Panc1 (cell line): ENCODE data around the gene RNU1-2. TPM values are rescaled to one million over a fixed set of nuclear protein-coding genes. Genes with fewer than 3 reads are reported as not detected.
A peak's percentile ranks its signal among the peaks of the same experiment; 100 is the strongest.

ENCODE experiments used
- ATAC-seq: fragments of 200-7000 bp; cut with Tn5 transposase; 2 replicates; pipeline ENCODE4 v1.9.1; 2020; ENCODE audit warnings: mild to moderate bottlenecking, moderate library complexity
- BruUV-seq: library from RNA; stranded (reverse); fragments of 400-500 nt; replicated peaks from 2 replicates; lab custom pipeline; 2021; lab: Mats Ljungman, UMichigan
- CTCF ChIA-PET: fragments of 300-600 bp; sonication (Branson Sonifier 250); formaldehyde crosslinking; loops from one replicate; lab custom pipeline; 2022; ENCODE audit warnings: antibody characterized with exemption; lab: Charles Lee
- POLR2A ChIA-PET: fragments of 300-600 bp; sonication (Branson Sonifier 250); formaldehyde crosslinking; loops from one replicate; lab custom pipeline; 2022; ENCODE audit warnings: antibody characterized with exemption; lab: Charles Lee
- DNase-seq: peaks from one replicate; pipeline ENCODE4 v3.0.0-alpha.2; 2010; ENCODE audit warnings: low read depth, low spot score
- H3K27ac ChIP-seq: 2 replicates; pipeline ENCODE4 v1.5.1; 2011; ENCODE audit warnings: mild to moderate bottlenecking, low read length, inconsistent platforms
- H3K27me3 ChIP-seq: fragments of 200-500 bp; sonication (Bioruptor generic); 2 replicates; pipeline ENCODE4 v1.6.0; 2014; ENCODE audit warnings: low read length, inconsistent platforms; ENCODE audit not compliant: control insufficient read depth, insufficient read depth
- H3K36me3 ChIP-seq: fragments of 200-500 bp; sonication (Bioruptor generic); 2 replicates; pipeline ENCODE4 v1.5.1; 2014; ENCODE audit warnings: inconsistent platforms, mild to moderate bottlenecking, low read length, moderate library complexity; ENCODE audit not compliant: control insufficient read depth, insufficient read depth
- H3K4me1 ChIP-seq: 2 replicates; pipeline ENCODE4 v1.5.1; 2011; ENCODE audit warnings: inconsistent platforms, mild to moderate bottlenecking, low read length, moderate library complexity; ENCODE audit not compliant: control insufficient read depth, insufficient read depth
- H3K4me3 ChIP-seq, 2 experiments: 2 replicates each; pipeline ENCODE4 v1.5.1; 2011 to 2012; ENCODE audit warnings: low read depth in 2 of 2, low read length in 2 of 2, mild to moderate bottlenecking in 2 of 2, inconsistent platforms in 1 of 2, moderate library complexity in 1 of 2
- H3K9me3 ChIP-seq: fragments of 200-500 bp; sonication (Bioruptor generic); 2 replicates; pipeline ENCODE4 v1.5.1; 2014; ENCODE audit warnings: low read depth, mild to moderate bottlenecking, inconsistent platforms, low read length, moderate library complexity; ENCODE audit not compliant: control insufficient read depth, insufficient read depth
- POLR2AphosphoS5 ChIP-seq: IDR thresholded peaks from 2 replicates; pipeline ENCODE4 v1.6.1; 2012; ENCODE audit warnings: mild to moderate bottlenecking, low read depth, low read length, moderate library complexity
- REST ChIP-seq, 2 experiments: IDR thresholded peaks; 2 replicates each; pipeline ENCODE4 v1.6.1; 2011 to 2012; ENCODE audit warnings: low read depth in 2 of 2, control low read depth in 1 of 2, low read length in 1 of 2, mild to moderate bottlenecking in 1 of 2, moderate library complexity in 1 of 2; ENCODE audit not compliant: insufficient read depth in 1 of 2
- SIN3A ChIP-seq: IDR thresholded peaks from 2 replicates; pipeline ENCODE4 v1.6.1; 2012; ENCODE audit warnings: low read depth, mild to moderate bottlenecking, low read length, moderate library complexity, borderline replicate concordance; ENCODE audit not compliant: insufficient read depth
- TCF7L2 ChIP-seq: IDR thresholded peaks from 2 replicates; pipeline ENCODE4 v1.6.1; 2011; ENCODE audit warnings: mild to moderate bottlenecking, low read depth, low read length, inconsistent platforms
- in situ Hi-C: cut with HindIII; loops from 2 replicates; pipeline ENCODE4 v1.10.0; 2016; ENCODE audit warnings: low sequenced_read_pairs, low pct_unique_long_range_greater_than_20kb
- intact Hi-C: fragments of 100-400 bp; cut with micrococcal nuclease; formaldehyde crosslinking; loops from one replicate; pipeline ENCODE4 v1.10.0; 2022; ENCODE audit not compliant: unreplicated experiment
- total RNA-seq: library from RNA; stranded (reverse); gene quantifications from one replicate; pipeline ENCODE4 v1.2.1, GENCODE V29; 2021; ENCODE audit not compliant: unreplicated experiment
- TF ChIP-seq, protein P1 (sequence below): fragments of 450-650 bp; IDR thresholded peaks from 2 replicates; pipeline ENCODE4 v1.5.1; 2017; ENCODE audit warnings: mild to moderate bottlenecking

The RNU1-2 gene
- total RNA-seq, 1 experiment from 2014 or later, result 1,290 TPM

DNA sequence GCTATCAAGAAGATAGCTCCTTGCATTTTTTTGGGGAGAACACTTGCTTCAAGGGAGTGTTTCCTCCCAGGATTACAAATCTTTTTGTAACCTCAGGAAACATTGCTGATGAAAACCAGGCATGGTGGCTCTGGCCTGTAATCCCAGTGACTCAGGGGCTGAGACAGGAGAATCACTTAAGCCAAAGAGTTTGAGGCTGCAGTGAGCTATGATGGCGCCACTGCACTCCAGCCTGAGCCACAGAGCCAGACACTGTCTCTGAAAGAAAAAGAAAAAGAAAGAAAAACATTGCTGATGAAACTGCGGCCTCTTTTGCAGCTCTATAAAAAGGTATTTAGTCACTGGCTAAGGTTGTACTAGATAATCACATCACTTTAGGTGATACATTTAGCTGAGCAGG, 7.3 kb downstream of the RNU1-2 start:
- no TSS peak for BruUV-seq
- Histone ChIP-seq H3K27me3 (no peaks in the 10 kb centered on the region), H3K27ac (peak overlapping the region; percentile 99), H3K9me3 (peaks cover 17% of the 10 kb centered on the region; the same call in 1 of the 2 replicates), H3K4me1 (peaks cover 6% of the 10 kb centered on the region), H3K4me3 (no peak overlapping the region; a peak in 1 of 4 replicates), H3K36me3 (no peaks in the 10 kb centered on the region)
- intact Hi-C loops (no loop called here), in situ Hi-C loops (no loop called here)
- DNase-seq (no peak), ATAC-seq (no peak)
- TF ChIP-seq, protein P1, sequence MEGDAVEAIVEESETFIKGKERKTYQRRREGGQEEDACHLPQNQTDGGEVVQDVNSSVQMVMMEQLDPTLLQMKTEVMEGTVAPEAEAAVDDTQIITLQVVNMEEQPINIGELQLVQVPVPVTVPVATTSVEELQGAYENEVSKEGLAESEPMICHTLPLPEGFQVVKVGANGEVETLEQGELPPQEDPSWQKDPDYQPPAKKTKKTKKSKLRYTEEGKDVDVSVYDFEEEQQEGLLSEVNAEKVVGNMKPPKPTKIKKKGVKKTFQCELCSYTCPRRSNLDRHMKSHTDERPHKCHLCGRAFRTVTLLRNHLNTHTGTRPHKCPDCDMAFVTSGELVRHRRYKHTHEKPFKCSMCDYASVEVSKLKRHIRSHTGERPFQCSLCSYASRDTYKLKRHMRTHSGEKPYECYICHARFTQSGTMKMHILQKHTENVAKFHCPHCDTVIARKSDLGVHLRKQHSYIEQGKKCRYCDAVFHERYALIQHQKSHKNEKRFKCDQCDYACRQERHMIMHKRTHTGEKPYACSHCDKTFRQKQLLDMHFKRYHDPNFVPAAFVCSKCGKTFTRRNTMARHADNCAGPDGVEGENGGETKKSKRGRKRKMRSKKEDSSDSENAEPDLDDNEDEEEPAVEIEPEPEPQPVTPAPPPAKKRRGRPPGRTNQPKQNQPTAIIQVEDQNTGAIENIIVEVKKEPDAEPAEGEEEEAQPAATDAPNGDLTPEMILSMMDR, result 0 out of 2 replicates have a peak, but pooled peaks have one; percentile 17
- TF ChIP-seq SIN3A (no peak), POLR2AphosphoS5 (no peak), TCF7L2 (no peak)
- ChIA-PET POLR2A (no interaction called here), CTCF (no interaction called here)

DNA sequence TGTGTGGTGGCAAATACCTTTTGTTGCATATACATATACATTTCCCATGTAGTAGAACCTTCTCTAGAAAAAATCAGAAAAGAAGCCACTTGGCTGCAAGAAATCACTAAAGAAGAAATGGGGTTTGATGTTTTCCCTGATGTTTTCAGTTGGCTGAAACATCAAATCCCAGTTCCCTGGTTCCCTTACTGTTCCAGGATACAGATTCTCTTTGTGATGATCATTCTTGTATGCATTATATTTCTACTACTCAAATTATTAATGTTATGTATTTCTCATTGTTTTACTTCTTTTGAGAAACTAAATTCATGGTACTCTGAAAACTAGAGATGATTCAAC, 7.6 kb downstream of the RNU1-2 start:
- Histone ChIP-seq H3K4me3 (peak overlapping the region; percentile 64 to 73), H3K9me3 (peaks cover 17% of the 10 kb centered on the region; the same call in 1 of the 2 replicates), H3K27ac (peak overlapping the region; percentile 99), H3K4me1 (peaks cover 6% of the 10 kb centered on the region), H3K27me3 (no peaks in the 10 kb centered on the region), H3K36me3 (no peaks in the 10 kb centered on the region)
- ChIA-PET POLR2A (interaction anchor here (0.9 kb wide), 1 partner anchor 275 kb away, joined by 3 read pairs; no protein-coding TSS in a partner anchor), CTCF (interaction anchor here (0.8 kb wide), 1 partner anchor 48 kb away, joined by 3 read pairs; no protein-coding TSS in a partner anchor)
- TF ChIP-seq TCF7L2 (no peak), POLR2AphosphoS5 (no peak), REST (IDR thresholded peaks at IDR 0.05; ENCODE audit: insufficient read depth in 1 of 2, low read depth in 2 of 2, low read length in 1 of 2) (no peak), SIN3A (no peak)
- TF ChIP-seq, protein P1, result no peak
- DNase-seq (no peak), ATAC-seq (no peak)
- intact Hi-C loops, result no loop called here
- no TSS peak for BruUV-seq
- in situ Hi-C loops, result no loop called here
